Spleen (tissue), 7 donors: ENCODE measurements around the gene IPCEF1.
"Not testable (repeated sequence)": the region's sequence is repeated elsewhere in the genome, so short reads cannot be mapped to it uniquely, and the experiment has no call there.

ENCODE experiments used
- CTCF ChIP-seq, 11 experiments: fragments of 200-600 bp in 7 of 11; fragments of 450-650 bp in 4 of 11; sonication (generic) in 4 of 11; IDR thresholded peaks in 8 of 11; conservative IDR thresholded peaks in 3 of 11; 1 replicate in 7 of 11; 2 replicates in 4 of 11; pipeline versions ENCODE4 v1.4.0 to v1.8.0; 2016 to 2021; ENCODE audit warnings: antibody characterized with exemption in 11 of 11, inconsistent platforms in 4 of 11, mild to moderate bottlenecking in 1 of 11
- POLR2AphosphoS5 ChIP-seq, 3 donors: sonication (generic); formaldehyde crosslinking; IDR thresholded peaks; one replicate each; pipeline ENCODE4 v1.5.1; 2017; ENCODE audit warnings: antibody characterized with exemption in 3 of 3
- donor health status: DM: no; HTN: no; CAD: no; lungs with moderate emphysema.
- donor health status: DM: no; HTN: no; CAD: no.
- donor health status: DM: no; HTN: no; CAD: no.

GRCh38 chr6:154307147-154307546, 49.5 kb downstream of the IPCEF1 start:
- TF ChIP-seq POLR2AphosphoS5 (IDR thresholded peaks at IDR 0.05); CTCF (IDR thresholded peaks at IDR 0.05 in 8 of 11, conservative IDR thresholded peaks at IDR 0.05 in 3 of 11): not testable (repeated sequence)
